Measurements from ENCODE around the gene CRB2.

GRCh38 chr9:123395689-123396511 is 39.9 kb downstream of the CRB2 start:
- TF ChIP-seq EZH2 (IDR thresholded peaks at IDR 0.05; ENCODE audit: borderline replicate concordance, low read depth, low read length, severe bottlenecking), result no peak
- TF ChIP-seq, protein P1, sequence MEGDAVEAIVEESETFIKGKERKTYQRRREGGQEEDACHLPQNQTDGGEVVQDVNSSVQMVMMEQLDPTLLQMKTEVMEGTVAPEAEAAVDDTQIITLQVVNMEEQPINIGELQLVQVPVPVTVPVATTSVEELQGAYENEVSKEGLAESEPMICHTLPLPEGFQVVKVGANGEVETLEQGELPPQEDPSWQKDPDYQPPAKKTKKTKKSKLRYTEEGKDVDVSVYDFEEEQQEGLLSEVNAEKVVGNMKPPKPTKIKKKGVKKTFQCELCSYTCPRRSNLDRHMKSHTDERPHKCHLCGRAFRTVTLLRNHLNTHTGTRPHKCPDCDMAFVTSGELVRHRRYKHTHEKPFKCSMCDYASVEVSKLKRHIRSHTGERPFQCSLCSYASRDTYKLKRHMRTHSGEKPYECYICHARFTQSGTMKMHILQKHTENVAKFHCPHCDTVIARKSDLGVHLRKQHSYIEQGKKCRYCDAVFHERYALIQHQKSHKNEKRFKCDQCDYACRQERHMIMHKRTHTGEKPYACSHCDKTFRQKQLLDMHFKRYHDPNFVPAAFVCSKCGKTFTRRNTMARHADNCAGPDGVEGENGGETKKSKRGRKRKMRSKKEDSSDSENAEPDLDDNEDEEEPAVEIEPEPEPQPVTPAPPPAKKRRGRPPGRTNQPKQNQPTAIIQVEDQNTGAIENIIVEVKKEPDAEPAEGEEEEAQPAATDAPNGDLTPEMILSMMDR (IDR thresholded peaks at IDR 0.05; ENCODE audit: borderline replicate concordance, extremely low read depth, low read length, poor library complexity, severe bottlenecking), result no peak
